ENCODE data around the gene SERGEF.

The SERGEF gene

GRCh38 chr11:17775035-17775348 lies 237.9 kb downstream of the SERGEF start:
- in situ Hi-C loops (cut with HindIII; ENCODE audit: low sequenced_read_pairs) = no loop called here

- in situ Hi-C loops (cut with HindIII; ENCODE audit: low sequenced_read_pairs) = no loop called here
These were observed 238.4 kb downstream of the SERGEF start for GRCh38 chr11:17774232-17775034.

- in situ Hi-C loops (cut with HindIII; ENCODE audit: low sequenced_read_pairs) = no loop called here
These were observed 239.2 kb downstream of the SERGEF start for GRCh38 chr11:17773674-17774073.

GRCh38 chr11:17772704-17773600 lies 239.9 kb downstream of the SERGEF start:
- in situ Hi-C loops (cut with HindIII; ENCODE audit: low sequenced_read_pairs) = no loop called here

GRCh38 chr11:17771841-17772401 lies 240.9 kb downstream of the SERGEF start:
- in situ Hi-C loops (cut with HindIII; ENCODE audit: low sequenced_read_pairs) = no loop called here

- in situ Hi-C loops (cut with HindIII; ENCODE audit: low sequenced_read_pairs) = no loop called here
These were observed 241.4 kb downstream of the SERGEF start for GRCh38 chr11:17771415-17771814.

GRCh38 chr11:17770917-17771316 lies 241.9 kb downstream of the SERGEF start:
- in situ Hi-C loops (cut with HindIII; ENCODE audit: low sequenced_read_pairs) = no loop called here

GRCh38 chr11:17770048-17770652 lies 242.7 kb downstream of the SERGEF start:
- in situ Hi-C loops (cut with HindIII; ENCODE audit: low sequenced_read_pairs) = no loop called here

- in situ Hi-C loops (cut with HindIII; ENCODE audit: low sequenced_read_pairs) = no loop called here
These were observed 243.6 kb downstream of the SERGEF start for GRCh38 chr11:17769218-17769617.

GRCh38 chr11:17768547-17768946 lies 244.3 kb downstream of the SERGEF start:
- in situ Hi-C loops (cut with HindIII; ENCODE audit: low sequenced_read_pairs) = no loop called here

GRCh38 chr11:17767914-17768313 lies 244.9 kb downstream of the SERGEF start:
- in situ Hi-C loops (cut with HindIII; ENCODE audit: low sequenced_read_pairs) = no loop called here

GRCh38 chr11:17767301-17767885 lies 245.5 kb downstream of the SERGEF start:
- in situ Hi-C loops (cut with HindIII; ENCODE audit: low sequenced_read_pairs) = no loop called here

GRCh38 chr11:17766590-17766989 lies 246.3 kb downstream of the SERGEF start:
- in situ Hi-C loops (cut with HindIII; ENCODE audit: low sequenced_read_pairs) = no loop called here

- in situ Hi-C loops (cut with HindIII; ENCODE audit: low sequenced_read_pairs) = no loop called here
These were observed 246.8 kb downstream of the SERGEF start for GRCh38 chr11:17766073-17766359.

- in situ Hi-C loops (cut with HindIII; ENCODE audit: low sequenced_read_pairs) = no loop called here
These were observed 247.3 kb downstream of the SERGEF start for GRCh38 chr11:17765356-17766072.

- in situ Hi-C loops (cut with HindIII; ENCODE audit: low sequenced_read_pairs) = no loop called here
These were observed 248.2 kb downstream of the SERGEF start for GRCh38 chr11:17764446-17765218.

- in situ Hi-C loops (cut with HindIII; ENCODE audit: low sequenced_read_pairs) = no loop called here
These were observed 249.1 kb downstream of the SERGEF start for GRCh38 chr11:17763703-17764102.

GRCh38 chr11:17763244-17763643 lies 249.6 kb downstream of the SERGEF start:
- in situ Hi-C loops (cut with HindIII; ENCODE audit: low sequenced_read_pairs) = no loop called here

GRCh38 chr11:17762309-17762974 lies 250.4 kb downstream of the SERGEF start:
- in situ Hi-C loops (cut with HindIII; ENCODE audit: low sequenced_read_pairs) = no loop called here

Data from DLD1 (cell line).